HG02571 (cell line): Measurements from ENCODE around the gene IRGC.
"Not testable (repeated sequence)": the region's sequence is repeated elsewhere in the genome, so short reads cannot be mapped to it uniquely, and the experiment has no call there.

Source experiments
- ATAC-seq: cut with Tn5 transposase; IDR thresholded peaks from one replicate; pipeline ENCODE4 v1.9.1; 2021; ENCODE audit warnings: mild to moderate bottlenecking, moderate library complexity; ENCODE audit not compliant: unreplicated experiment

Gene IRGC

GRCh38 chr19:43715776-43716175 lies at the start of gene IRGC:
TSS of gene IRGC (plus strand) at chr19:43716076. CDS start at chr19:43718559, 2,483 bp downstream.
- ATAC-seq = no peak

- no peak for ATAC-seq
These were observed 48.6 kb upstream of the IRGC start for GRCh38 chr19:43667126-43667875.

- no peak for ATAC-seq
These were observed 47.9 kb upstream of the IRGC start for GRCh38 chr19:43667876-43668405.

GRCh38 chr19:43668406-43669109 lies 47.3 kb upstream of the IRGC start:
- peak; percentile 87 for ATAC-seq

- no peak for ATAC-seq
These were observed 43.7 kb upstream of the IRGC start for GRCh38 chr19:43672061-43672679.

GRCh38 chr19:43673637-43674036 lies 42.2 kb upstream of the IRGC start:
- no peak for ATAC-seq

- no peak for ATAC-seq
These were observed 41.7 kb upstream of the IRGC start for GRCh38 chr19:43674183-43674582.

GRCh38 chr19:43674596-43674995 lies 41.3 kb upstream of the IRGC start:
- ATAC-seq = no peak

GRCh38 chr19:43675269-43675879 lies 40.5 kb upstream of the IRGC start:
- ATAC-seq = no peak

GRCh38 chr19:43675906-43676305 lies 40.0 kb upstream of the IRGC start:
- no peak for ATAC-seq

- ATAC-seq = no peak
These were observed 37.2 kb upstream of the IRGC start for GRCh38 chr19:43678512-43679261.

- no peak for ATAC-seq
These were observed 34.1 kb upstream of the IRGC start for GRCh38 chr19:43681821-43682220.

GRCh38 chr19:43682269-43682668 lies 33.6 kb upstream of the IRGC start:
- ATAC-seq = not testable (repeated sequence)

- no peak for ATAC-seq
These were observed 32.8 kb upstream of the IRGC start for GRCh38 chr19:43682824-43683661.

GRCh38 chr19:43683905-43684304 lies 32.0 kb upstream of the IRGC start:
- no peak for ATAC-seq

GRCh38 chr19:43684326-43684725 lies 31.6 kb upstream of the IRGC start:
- no peak for ATAC-seq

GRCh38 chr19:43687660-43687997 lies 28.2 kb upstream of the IRGC start:
- no peak for ATAC-seq

- ATAC-seq = no peak
These were observed 27.7 kb upstream of the IRGC start for GRCh38 chr19:43688059-43688701.

- no peak for ATAC-seq
These were observed 25.4 kb upstream of the IRGC start for GRCh38 chr19:43690444-43690843.
